Prostate gland (tissue), 2 donors: Measurements from ENCODE around the gene TCF15.

Experiments
- POLR2A ChIP-seq: fragments of 450-650 bp; IDR thresholded peaks from one replicate; pipeline ENCODE4 v1.6.1; 2016; ENCODE audit warnings: antibody characterized with exemption, mild to moderate bottlenecking
- POLR2AphosphoS5 ChIP-seq: sonication (generic); formaldehyde crosslinking; IDR thresholded peaks from one replicate; pipeline ENCODE4 v1.6.1; 2017; ENCODE audit warnings: antibody characterized with exemption
- TF ChIP-seq, protein P1 (sequence below), 4 experiments: fragments of 200-600 bp in 2 of 4; fragments of 450-650 bp in 2 of 4; sonication (generic) in 2 of 4; IDR thresholded peaks; 1 replicate in 3 of 4; 2 replicates in 1 of 4; pipeline ENCODE4 v1.5.1; 2016 to 2019; ENCODE audit warnings: antibody characterized with exemption in 4 of 4, mild to moderate bottlenecking in 2 of 4, moderate library complexity in 2 of 4

DNA sequence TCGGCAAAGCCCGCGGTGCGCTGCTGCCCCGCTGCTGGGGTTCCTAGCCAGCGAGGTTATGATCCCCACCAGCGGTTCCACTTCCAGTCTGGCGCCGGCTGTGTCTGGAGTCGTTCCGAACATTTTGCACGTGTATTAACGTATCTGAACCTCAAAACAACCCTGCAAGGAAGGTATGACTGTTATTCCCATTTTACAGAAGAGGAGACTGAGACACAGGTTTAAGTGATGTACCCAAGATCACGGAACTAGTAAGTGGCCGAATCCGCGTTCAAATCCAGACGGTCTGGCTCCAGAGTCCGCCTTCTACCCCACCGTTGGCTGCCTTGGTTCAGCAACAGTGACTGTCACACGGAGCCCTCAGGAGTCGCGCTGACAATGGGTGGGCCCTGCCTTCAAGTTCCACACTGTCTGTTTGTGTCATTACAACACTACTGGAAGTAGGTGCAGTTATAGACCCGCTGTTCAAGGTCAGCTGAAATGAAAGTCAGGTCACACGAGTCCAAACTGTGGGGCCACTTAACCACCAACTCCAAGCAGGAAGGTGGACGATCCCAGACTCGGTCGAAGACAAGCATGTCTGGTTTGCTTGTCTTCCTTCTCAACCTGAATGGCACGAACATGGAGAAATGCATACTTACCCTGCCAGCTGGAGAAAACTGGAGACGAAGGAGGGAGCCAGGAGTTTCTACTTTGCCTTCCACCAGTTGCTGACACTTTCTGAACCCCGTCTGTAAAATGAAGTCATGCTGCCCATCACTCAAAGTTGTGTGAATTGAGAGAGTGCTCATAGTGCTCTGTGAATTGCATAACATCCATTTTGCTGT lies 43.7 kb upstream of the TCF15 start:
- TF ChIP-seq, protein P1, sequence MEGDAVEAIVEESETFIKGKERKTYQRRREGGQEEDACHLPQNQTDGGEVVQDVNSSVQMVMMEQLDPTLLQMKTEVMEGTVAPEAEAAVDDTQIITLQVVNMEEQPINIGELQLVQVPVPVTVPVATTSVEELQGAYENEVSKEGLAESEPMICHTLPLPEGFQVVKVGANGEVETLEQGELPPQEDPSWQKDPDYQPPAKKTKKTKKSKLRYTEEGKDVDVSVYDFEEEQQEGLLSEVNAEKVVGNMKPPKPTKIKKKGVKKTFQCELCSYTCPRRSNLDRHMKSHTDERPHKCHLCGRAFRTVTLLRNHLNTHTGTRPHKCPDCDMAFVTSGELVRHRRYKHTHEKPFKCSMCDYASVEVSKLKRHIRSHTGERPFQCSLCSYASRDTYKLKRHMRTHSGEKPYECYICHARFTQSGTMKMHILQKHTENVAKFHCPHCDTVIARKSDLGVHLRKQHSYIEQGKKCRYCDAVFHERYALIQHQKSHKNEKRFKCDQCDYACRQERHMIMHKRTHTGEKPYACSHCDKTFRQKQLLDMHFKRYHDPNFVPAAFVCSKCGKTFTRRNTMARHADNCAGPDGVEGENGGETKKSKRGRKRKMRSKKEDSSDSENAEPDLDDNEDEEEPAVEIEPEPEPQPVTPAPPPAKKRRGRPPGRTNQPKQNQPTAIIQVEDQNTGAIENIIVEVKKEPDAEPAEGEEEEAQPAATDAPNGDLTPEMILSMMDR (IDR thresholded peaks at IDR 0.05), result no peak
- TF ChIP-seq POLR2AphosphoS5 (no peak), POLR2A (no peak)
